ENCODE results near the gene FOXP2. TPM values are rescaled to one million over a fixed set of nuclear protein-coding genes. Genes with fewer than 3 reads are reported as not detected.

FOXP2 gene
- total and polyA plus RNA-seq, 10 of the 15 experiments (the other 5 are each of a cell fraction or from before 2014, with no cell fraction given): 0.99 to 2.5 (median 1.8) TPM

DNA sequence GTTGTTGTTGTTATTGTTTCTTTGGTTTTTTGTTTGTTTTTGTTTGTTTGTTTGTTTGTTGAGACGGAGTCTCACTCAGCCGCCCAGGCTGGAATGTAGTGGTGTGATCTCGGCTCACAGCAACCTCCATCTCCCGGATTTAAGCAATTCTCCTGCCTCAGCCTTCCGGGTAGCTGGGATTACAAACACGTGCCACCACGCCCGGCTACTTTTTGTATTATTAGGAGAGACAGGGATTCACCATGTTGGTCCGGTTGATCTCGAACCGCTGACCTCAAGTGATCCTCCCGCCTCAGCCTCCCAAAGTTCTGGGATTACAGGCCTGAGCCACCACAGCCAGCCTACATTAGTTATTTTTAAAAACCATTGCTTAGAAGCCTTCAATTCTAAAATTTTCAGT, 45.0 kb downstream of the FOXP2 start (continued):
- no peak for TF ChIP-seq YBX1 (IDR thresholded peaks at IDR 0.05)

DNA sequence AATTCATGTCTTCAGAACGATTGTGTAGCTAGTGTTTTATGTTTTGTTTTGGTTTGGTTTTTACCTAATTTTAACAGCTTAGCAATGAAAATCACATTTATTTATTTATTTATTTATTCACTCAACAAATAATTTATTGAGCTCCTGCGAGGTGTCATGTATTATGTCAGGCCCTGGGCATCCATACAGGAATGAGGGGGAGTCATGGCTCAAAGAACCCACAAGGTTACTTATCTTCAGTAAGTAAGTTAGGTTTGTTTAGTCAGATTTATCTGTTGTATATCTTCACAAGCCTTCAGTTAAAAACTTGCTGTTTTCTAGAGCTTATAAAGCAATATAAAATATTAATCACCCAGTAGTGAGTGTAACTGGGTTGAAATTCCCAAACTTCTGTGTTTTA, 45.4 kb downstream of the FOXP2 start:
- Histone ChIP-seq H3K36me3 (ENCODE audit: control insufficient read depth in 2 of 2, insufficient read depth in 2 of 2, low read length in 1 of 2) (no peaks in the 10 kb centered on the region), H3K4me1 (ENCODE audit: control insufficient read depth, insufficient read depth, low read length) (no peaks in the 10 kb centered on the region), H3K9me3 (replicated peaks; ENCODE audit: control insufficient read depth, insufficient read depth, low read length) (no peaks in the 10 kb centered on the region), H3K9ac (ENCODE audit: control insufficient read depth, insufficient read depth, low read length) (no peak overlapping the region), H3K4me2 (ENCODE audit: control insufficient read depth, insufficient read depth) (no peak overlapping the region), H3K27ac (ENCODE audit: control insufficient read depth, insufficient read depth) (no peak overlapping the region), H3K27me3 (replicated peaks in 1 of 2; ENCODE audit: control insufficient read depth in 2 of 2, insufficient read depth in 2 of 2, low read length in 1 of 2) (no peaks in the 10 kb centered on the region), H3K4me3 (no peak overlapping the region), H4K20me1 (ENCODE audit: control insufficient read depth, insufficient read depth) (no peaks in the 10 kb centered on the region), H3K79me2 (ENCODE audit: control insufficient read depth, insufficient read depth, low read length) (no peaks in the 10 kb centered on the region), H2AFZ (ENCODE audit: control insufficient read depth, low read depth, low read length) (no peak overlapping the region)
- ChIA-PET POLR2A (no interaction called here), RAD21 (ENCODE audit: unreplicated experiment) (no interaction called here), CTCF (interaction anchor here (0.8 kb wide), 1 partner anchor 1604 kb away, joined by 3 read pairs; no protein-coding TSS in a partner anchor), SMC1A (ENCODE audit: uncharacterized antibody, unreplicated experiment) (interaction anchor here (1.0 kb wide), 1 partner anchor 20 kb away, joined by 3 read pairs; no protein-coding TSS in a partner anchor)
- 2% methylated on average over 2 of the region's 2 CpGs for WGBS (ENCODE audit: insufficient coverage, insufficient replicate concordance, low lambda C conversion rate, missing lambda C conversion rate)
- intact Hi-C loops (cut with micrococcal nuclease; ENCODE audit: unreplicated experiment): no loop called here
- in situ Hi-C loops (cut with MboI): no loop called here
- TF ChIP-seq SMARCA5 (IDR thresholded peaks at IDR 0.05) (no peak), ZNF622 (IDR thresholded peaks at IDR 0.05) (no peak), NFXL1 (IDR thresholded peaks at IDR 0.05; ENCODE audit: borderline replicate concordance) (no peak), RAD51 (IDR thresholded peaks at IDR 0.05) (no peak), MTA2 (IDR thresholded peaks at IDR 0.05; ENCODE audit: low read depth) (no peak), ASH2L (IDR thresholded peaks at IDR 0.05; ENCODE audit: borderline replicate concordance, low read depth) (no peak), POLR2A (IDR thresholded peaks at IDR 0.05; ENCODE audit: low read depth, low read length) (no peak), SPI1 (IDR thresholded peaks at IDR 0.05; ENCODE audit: borderline replicate concordance, insufficient read depth, low read depth, low read length) (no peak), SMC3 (IDR thresholded peaks at IDR 0.05; ENCODE audit: borderline replicate concordance, low read length) (no peak), RB1 (IDR thresholded peaks at IDR 0.05; ENCODE audit: borderline replicate concordance) (no peak), SREBF2 (IDR thresholded peaks at IDR 0.05; ENCODE audit: low read length) (no peak), PAX5 (IDR thresholded peaks at IDR 0.05; ENCODE audit: borderline replicate concordance, low read depth, low read length) (no peak)
- TF ChIP-seq, protein P1, sequence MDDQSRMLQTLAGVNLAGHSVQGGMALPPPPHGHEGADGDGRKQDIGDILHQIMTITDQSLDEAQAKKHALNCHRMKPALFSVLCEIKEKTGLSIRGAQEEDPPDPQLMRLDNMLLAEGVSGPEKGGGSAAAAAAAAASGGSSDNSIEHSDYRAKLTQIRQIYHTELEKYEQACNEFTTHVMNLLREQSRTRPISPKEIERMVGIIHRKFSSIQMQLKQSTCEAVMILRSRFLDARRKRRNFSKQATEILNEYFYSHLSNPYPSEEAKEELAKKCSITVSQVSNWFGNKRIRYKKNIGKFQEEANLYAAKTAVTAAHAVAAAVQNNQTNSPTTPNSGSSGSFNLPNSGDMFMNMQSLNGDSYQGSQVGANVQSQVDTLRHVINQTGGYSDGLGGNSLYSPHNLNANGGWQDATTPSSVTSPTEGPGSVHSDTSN (IDR thresholded peaks at IDR 0.05; ENCODE audit: insufficient replicate concordance, low read depth, low read length): no peak
- TF ChIP-seq, protein P2, sequence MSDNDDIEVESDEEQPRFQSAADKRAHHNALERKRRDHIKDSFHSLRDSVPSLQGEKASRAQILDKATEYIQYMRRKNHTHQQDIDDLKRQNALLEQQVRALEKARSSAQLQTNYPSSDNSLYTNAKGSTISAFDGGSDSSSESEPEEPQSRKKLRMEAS (IDR thresholded peaks at IDR 0.05; ENCODE audit: low read depth, low read length): no peak
- TF ChIP-seq, protein P3, sequence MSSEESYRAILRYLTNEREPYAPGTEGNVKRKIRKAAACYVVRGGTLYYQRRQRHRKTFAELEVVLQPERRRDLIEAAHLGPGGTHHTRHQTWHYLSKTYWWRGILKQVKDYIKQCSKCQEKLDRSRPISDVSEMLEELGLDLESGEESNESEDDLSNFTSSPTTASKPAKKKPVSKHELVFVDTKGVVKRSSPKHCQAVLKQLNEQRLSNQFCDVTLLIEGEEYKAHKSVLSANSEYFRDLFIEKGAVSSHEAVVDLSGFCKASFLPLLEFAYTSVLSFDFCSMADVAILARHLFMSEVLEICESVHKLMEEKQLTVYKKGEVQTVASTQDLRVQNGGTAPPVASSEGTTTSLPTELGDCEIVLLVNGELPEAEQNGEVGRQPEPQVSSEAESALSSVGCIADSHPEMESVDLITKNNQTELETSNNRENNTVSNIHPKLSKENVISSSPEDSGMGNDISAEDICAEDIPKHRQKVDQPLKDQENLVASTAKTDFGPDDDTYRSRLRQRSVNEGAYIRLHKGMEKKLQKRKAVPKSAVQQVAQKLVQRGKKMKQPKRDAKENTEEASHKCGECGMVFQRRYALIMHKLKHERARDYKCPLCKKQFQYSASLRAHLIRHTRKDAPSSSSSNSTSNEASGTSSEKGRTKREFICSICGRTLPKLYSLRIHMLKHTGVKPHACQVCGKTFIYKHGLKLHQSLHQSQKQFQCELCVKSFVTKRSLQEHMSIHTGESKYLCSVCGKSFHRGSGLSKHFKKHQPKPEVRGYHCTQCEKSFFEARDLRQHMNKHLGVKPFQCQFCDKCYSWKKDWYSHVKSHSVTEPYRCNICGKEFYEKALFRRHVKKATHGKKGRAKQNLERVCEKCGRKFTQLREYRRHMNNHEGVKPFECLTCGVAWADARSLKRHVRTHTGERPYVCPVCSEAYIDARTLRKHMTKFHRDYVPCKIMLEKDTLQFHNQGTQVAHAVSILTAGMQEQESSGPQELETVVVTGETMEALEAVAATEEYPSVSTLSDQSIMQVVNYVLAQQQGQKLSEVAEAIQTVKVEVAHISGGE (CRISPR knock-in tag; IDR thresholded peaks at IDR 0.05): no peak
- ATAC-seq (no peak), FAIRE-seq (no peak), DNase-seq (ENCODE audit: low read depth, low spot score) (no peak)
- no TSS peak for BruUV-seq (replicated peaks)

Data from GM12878 (cell line).